Activated CD8-positive, alpha-beta T cell treated with anti-CD3 and anti-CD28 coated beads for 36 hours (primary cell): ENCODE measurements around the gene DGKZ. TPM values are rescaled to one million over a fixed set of nuclear protein-coding genes. Genes with fewer than 3 reads are reported as not detected.

ENCODE experiments used
- ATAC-seq: fragments of 200-7000 bp; cut with Tn5 transposase; one replicate; pipeline ENCODE4 v1.10.0; 2021; ENCODE audit warnings: mild to moderate bottlenecking, moderate library complexity
- CTCF ChIA-PET: fragments of 350-600 bp; sonication (Branson Sonifier 250); formaldehyde crosslinking; loops from one replicate; lab custom pipeline; 2021; ENCODE audit warnings: antibody characterized with exemption; lab: Charles Lee
- POLR2A ChIA-PET: fragments of 350-600 bp; sonication (Branson Sonifier 250); formaldehyde crosslinking; loops from one replicate; lab custom pipeline; 2021; ENCODE audit warnings: antibody characterized with exemption; lab: Charles Lee
- DNase-seq: peaks from one replicate; pipeline ENCODE4 v3.0.0-alpha.2; 2020
- H3K27ac Mint-ChIP-seq: one replicate; pipeline ENCODE4 v1.8.0; 2021; ENCODE audit warnings: mild to moderate bottlenecking, mixed read lengths
- H3K27me3 Mint-ChIP-seq: one replicate; pipeline ENCODE4 v1.8.0; 2021; ENCODE audit warnings: mixed read lengths
- H3K36me3 Mint-ChIP-seq: one replicate; pipeline ENCODE4 v1.8.0; 2021; ENCODE audit warnings: low read depth, mixed read lengths
- H3K4me1 Mint-ChIP-seq: one replicate; pipeline ENCODE4 v1.8.0; 2021; ENCODE audit warnings: low read depth, mixed read lengths
- H3K4me3 Mint-ChIP-seq: one replicate; pipeline ENCODE4 v1.8.0; 2021; ENCODE audit warnings: mild to moderate bottlenecking, moderate library complexity, mixed read lengths
- H3K9me3 Mint-ChIP-seq: one replicate; pipeline ENCODE4 v1.8.0; 2021; ENCODE audit warnings: mixed read lengths
- CTCF ChIP-seq: fragments of 200-600 bp; IDR thresholded peaks from one replicate; pipeline ENCODE4 v1.8.0; 2022; ENCODE audit warnings: antibody characterized with exemption, mild to moderate bottlenecking
- intact Hi-C: fragments of 100-400 bp; cut with micrococcal nuclease; formaldehyde crosslinking; loops from one replicate; pipeline ENCODE4 v1.10.0; 2022
- microRNA-seq: library from miRNA; unstranded; fragments of <30 nt; microRNA quantifications from one replicate; pipeline ENCODE4 v1.2.0, GENCODE V29; 2022; ENCODE audit warnings: borderline microRNAs expressed, borderline replicate concordance
- total RNA-seq, 2 experiments: library from RNA; stranded (reverse); gene quantifications; one replicate each; pipeline ENCODE4 v1.2.3, GENCODE V29; 2021

The DGKZ gene
- total RNA-seq, 2 experiments from 2014 or later, result 94.4 to 94.9 TPM

GRCh38 chr11:46426233-46426991, 79.1 kb downstream of the DGKZ start:
- no peaks in the 10 kb centered on the region for H3K27me3 Mint-ChIP-seq
- H3K4me1 Mint-ChIP-seq, result no peaks in the 10 kb centered on the region
- no peak overlapping the region for H3K27ac Mint-ChIP-seq
- no peak overlapping the region for H3K4me3 Mint-ChIP-seq
- CTCF ChIA-PET, result no interaction called here
- DNase-seq (no peak), ATAC-seq (no peak)
- no peak for TF ChIP-seq CTCF
- POLR2A ChIA-PET, result no interaction called here
- intact Hi-C loops, result no loop called here
- no peaks in the 10 kb centered on the region for H3K9me3 Mint-ChIP-seq
- peaks cover 16% of the 10 kb centered on the region for H3K36me3 Mint-ChIP-seq

- ChIA-PET POLR2A (no interaction called here), CTCF (no interaction called here)
- TF ChIP-seq CTCF, result no peak
- Mint-ChIP-seq H3K36me3 (peaks cover 13% of the 10 kb centered on the region), H3K27me3 (no peaks in the 10 kb centered on the region), H3K27ac (no peak overlapping the region), H3K9me3 (no peaks in the 10 kb centered on the region), H3K4me1 (no peaks in the 10 kb centered on the region), H3K4me3 (no peak overlapping the region)
- ATAC-seq (no peak), DNase-seq (no peak)
- intact Hi-C loops, result no loop called here
Measured at GRCh38 chr11:46427364-46427763, 80.1 kb downstream of the DGKZ start.

GRCh38 chr11:46429717-46430116, 82.5 kb downstream of the DGKZ start:
- Mint-ChIP-seq H3K27me3 (no peaks in the 10 kb centered on the region), H3K4me3 (no peak overlapping the region), H3K36me3 (peaks cover 10% of the 10 kb centered on the region), H3K9me3 (no peaks in the 10 kb centered on the region), H3K27ac (no peak overlapping the region), H3K4me1 (no peaks in the 10 kb centered on the region)
- POLR2A ChIA-PET, result no interaction called here
- no peak for DNase-seq
- intact Hi-C loops, result no loop called here
- no peak for TF ChIP-seq CTCF
- CTCF ChIA-PET, result interaction anchor here (2.2 kb wide), 1 partner anchor 22 kb away, joined by 6 read pairs; no protein-coding TSS in a partner anchor
- ATAC-seq, result no peak

Small RNAs within 50 kb of the gene (microRNA-seq; reads per million reads assigned to microRNA genes)
- not detected for gene MIR4688

Other genes with a start within 250 kb of the DGKZ start
- gene PHF21A, start 226.0 kb upstream of the DGKZ start, total RNA-seq, result 10 to 100 TPM; 36.2 to 40.4 TPM
- not detected for gene CREB3L1, start 69.8 kb upstream of the DGKZ start, total RNA-seq
- 1 to 10 TPM; 4.2 to 4.9 TPM for gene MDK, start 34.2 kb downstream of the DGKZ start, total RNA-seq
- not detected for gene CHRM4, start 44.3 kb downstream of the DGKZ start, total RNA-seq
- 10 to 100 TPM; 24.0 to 24.1 TPM for gene AMBRA1, start 246.6 kb downstream of the DGKZ start, total RNA-seq